IMR-90 (cell line): Measurements from ENCODE around the gene CLDN15. TPM values are rescaled to one million over a fixed set of nuclear protein-coding genes. Genes with fewer than 3 reads are reported as not detected.

Experiments
- ATAC-seq: fragments of 200-7000 bp; cut with Tn5 transposase; 2 replicates; pipeline ENCODE4 v1.9.1; 2020; ENCODE audit warnings: low read depth, mild to moderate bottlenecking, moderate library complexity
- BruUV-seq: library from RNA; stranded (reverse); fragments of 400-500 nt; replicated peaks from 2 replicates; lab custom pipeline; 2021; lab: Mats Ljungman, UMichigan
- CTCF ChIA-PET: fragments of 300-600 bp; formaldehyde crosslinking; extraction: SDS; loops from one replicate; lab custom pipeline; 2021; ENCODE audit warnings: antibody characterized with exemption; lab: Yijun Ruan, JAX
- POLR2A ChIA-PET: fragments of 300-600 bp; sonication (Branson Sonifier 250); formaldehyde crosslinking; loops from one replicate; lab custom pipeline; 2022; ENCODE audit warnings: antibody characterized with exemption; ENCODE audit not compliant: unreplicated experiment; lab: Charles Lee
- DNase-seq: peaks from one replicate; pipeline ENCODE4 v3.0.0; 2013
- H2AFZ ChIP-seq: replicated peaks from 2 replicates; pipeline ENCODE3; 2013; ENCODE audit warnings: low read length, mild to moderate bottlenecking; ENCODE audit not compliant: poor library complexity
- H2AK5ac ChIP-seq: 2 replicates; pipeline ENCODE4 v1.6.1; 2013; ENCODE audit warnings: low read depth, low read length, inconsistent platforms
- H2AK9ac ChIP-seq: replicated peaks from 2 replicates; pipeline ENCODE3; 2013; ENCODE audit warnings: mild to moderate bottlenecking, low read depth, low read length, moderate library complexity; ENCODE audit not compliant: poor library complexity
- H2BK120ac ChIP-seq: 2 replicates; pipeline ENCODE4 v1.6.1; 2013; ENCODE audit warnings: low read depth, low read length, inconsistent platforms
- H2BK15ac ChIP-seq: 3 replicates; pipeline ENCODE4 v1.6.1; 2013; ENCODE audit warnings: low read depth, low read length, inconsistent platforms
- H2BK20ac ChIP-seq: 2 replicates; pipeline ENCODE4 v1.6.1; 2013; ENCODE audit warnings: low read depth, mild to moderate bottlenecking, inconsistent platforms, low read length, moderate library complexity
- H2BK5ac ChIP-seq: 2 replicates; pipeline ENCODE4 v1.6.1; 2013; ENCODE audit warnings: mild to moderate bottlenecking, low read depth, low read length, inconsistent platforms; ENCODE audit not compliant: poor library complexity, severe bottlenecking
- H3K14ac ChIP-seq: replicated peaks from 2 replicates; pipeline ENCODE4 v1.6.1; 2013; ENCODE audit warnings: low read depth, low read length, inconsistent platforms
- H3K18ac ChIP-seq: 2 replicates; pipeline ENCODE4 v1.6.1; 2013; ENCODE audit warnings: low read depth, low read length, control low read depth
- H3K23ac ChIP-seq: 2 replicates; pipeline ENCODE4 v1.6.1; 2013; ENCODE audit warnings: low read depth, low read length, inconsistent platforms
- H3K27ac ChIP-seq: 2 replicates; pipeline ENCODE4 v1.5.1; 2013; ENCODE audit warnings: mild to moderate bottlenecking, control low read depth, low read length; ENCODE audit not compliant: insufficient read depth
- H3K27me3 ChIP-seq: 2 replicates; pipeline ENCODE4 v1.6.1; 2013; ENCODE audit warnings: low read length; ENCODE audit not compliant: control insufficient read depth, insufficient read depth
- H3K36me3 ChIP-seq: 2 replicates; pipeline ENCODE4 v1.6.1; 2013; ENCODE audit warnings: low read length, mixed read lengths; ENCODE audit not compliant: control insufficient read depth, insufficient read depth
- H3K4ac ChIP-seq: 2 replicates; pipeline ENCODE4 v1.6.1; 2013; ENCODE audit warnings: low read depth, low read length, inconsistent platforms
- H3K4me1 ChIP-seq: 2 replicates; pipeline ENCODE4 v1.6.1; 2013; ENCODE audit warnings: low read length, mixed read lengths; ENCODE audit not compliant: control insufficient read depth, insufficient read depth
- H3K4me2 ChIP-seq: 2 replicates; pipeline ENCODE4 v1.6.1; 2013; ENCODE audit warnings: low read depth, mild to moderate bottlenecking, control low read depth, low read length, moderate library complexity
- H3K4me3 ChIP-seq: 2 replicates; pipeline ENCODE4 v1.5.1; 2013; ENCODE audit warnings: low read depth, mild to moderate bottlenecking, control low read depth, low read length, moderate library complexity; ENCODE audit not compliant: insufficient read depth
- H3K56ac ChIP-seq: 2 replicates; pipeline ENCODE4 v1.6.1; 2013; ENCODE audit warnings: low read length, inconsistent platforms; ENCODE audit not compliant: insufficient read depth; ENCODE audit errors: extremely low read depth
- H3K79me1 ChIP-seq, 2 experiments: 2 replicates each; pipeline ENCODE4 v1.6.1; 2013; ENCODE audit warnings: low read length in 2 of 2, inconsistent platforms in 1 of 2, low read depth in 1 of 2
- H3K9ac ChIP-seq: 2 replicates; pipeline ENCODE4 v1.6.1; 2013; ENCODE audit warnings: low read depth, low read length, control low read depth
- H3K9me1 ChIP-seq: 2 replicates; pipeline ENCODE4 v1.6.1; 2013; ENCODE audit warnings: low read length, inconsistent platforms; ENCODE audit not compliant: insufficient read depth
- H3K9me3 ChIP-seq: 2 replicates; pipeline ENCODE4 v1.6.1; 2013; ENCODE audit warnings: low read length; ENCODE audit not compliant: control insufficient read depth, insufficient read depth
- H4K20me1 ChIP-seq: 2 replicates; pipeline ENCODE4 v1.6.1; 2013; ENCODE audit warnings: low read length, inconsistent platforms; ENCODE audit not compliant: insufficient read depth
- H4K5ac ChIP-seq: 2 replicates; pipeline ENCODE4 v1.6.1; 2013; ENCODE audit warnings: mild to moderate bottlenecking, low read depth, low read length, control low read depth
- H4K8ac ChIP-seq, 2 experiments: 2 replicates each; pipeline ENCODE4 v1.6.1; 2013; ENCODE audit warnings: low read depth in 2 of 2, low read length in 2 of 2, control low read depth in 1 of 2, inconsistent platforms in 1 of 2
- H4K91ac ChIP-seq: 2 replicates; pipeline ENCODE4 v1.6.1; 2013; ENCODE audit warnings: low read depth, low read length, inconsistent platforms; ENCODE audit not compliant: insufficient read depth
- BHLHE40 ChIP-seq: fragments of 150-350 bp; IDR thresholded peaks from 2 replicates; pipeline ENCODE4 v1.6.1; 2016; ENCODE audit warnings: mild to moderate bottlenecking, low read depth, low read length
- CEBPB ChIP-seq: IDR thresholded peaks from 2 replicates; pipeline ENCODE4 v1.6.1; 2012; ENCODE audit warnings: low read depth, low read length, improper control_type of control experiment
- CHD1 ChIP-seq: IDR thresholded peaks from 2 replicates; pipeline ENCODE4 v1.6.1; 2012; ENCODE audit warnings: low read depth, low read length, improper control_type of control experiment
- CTCF ChIP-seq: conservative IDR thresholded peaks from 2 replicates; pipeline ENCODE4 v1.5.1; 2012; ENCODE audit warnings: mild to moderate bottlenecking, low read depth, low read length, improper control_type of control experiment
- FOS ChIP-seq: fragments of 150-350 bp; IDR thresholded peaks from 2 replicates; pipeline ENCODE4 v1.6.1; 2016; ENCODE audit warnings: low read depth, low read length
- MAFK ChIP-seq: IDR thresholded peaks from 2 replicates; pipeline ENCODE4 v1.6.1; 2012; ENCODE audit warnings: low read depth, low read length, improper control_type of control experiment
- MAZ ChIP-seq: IDR thresholded peaks from 2 replicates; pipeline ENCODE4 v1.6.1; 2012; ENCODE audit warnings: low read depth, mild to moderate bottlenecking, low read length, improper control_type of control experiment, moderate library complexity, borderline replicate concordance
- MXI1 ChIP-seq: IDR thresholded peaks from 2 replicates; pipeline ENCODE4 v1.6.1; 2012; ENCODE audit warnings: low read depth, mild to moderate bottlenecking, low read length, moderate library complexity, borderline replicate concordance
- POLR2A ChIP-seq: IDR thresholded peaks from 2 replicates; pipeline ENCODE4 v1.6.1; 2012; ENCODE audit warnings: mild to moderate bottlenecking, low read depth, low read length
- RAD21 ChIP-seq: IDR thresholded peaks from 2 replicates; pipeline ENCODE4 v1.6.1; 2012; ENCODE audit warnings: low read length, improper control_type of control experiment
- WGBS, 2 experiments: methylation state at CpG; one replicate each; pipeline versions ENCODE4 v1.1.5 to v1.1.7; 2013; ENCODE audit warnings: missing lambda C conversion rate in 2 of 2; ENCODE audit not compliant: insufficient read length in 1 of 2; ENCODE audit errors: extremely low coverage in 2 of 2; 5-methylcytosine and 5-hydroxymethylcytosine counted together
- dilution Hi-C: fragments of 300-500 bp; cut with HindIII; formaldehyde crosslinking; loops from one replicate; pipeline ENCODE4 v1.14.3; 2018; ENCODE audit warnings: low sequenced_read_pairs; ENCODE audit not compliant: unreplicated experiment
- in situ Hi-C: fragments of 300-500 bp; cut with MboI; formaldehyde crosslinking; loops from 3 replicates; pipeline ENCODE4 v1.14.3; 2019; ENCODE audit warnings: low sequenced_read_pairs, inconsistent platforms, mixed read lengths
- intact Hi-C: fragments of 100-400 bp; cut with micrococcal nuclease; formaldehyde crosslinking; loops from 2 replicates; pipeline ENCODE4 v1.10.0; 2022
- polyA plus RNA-seq, 3 experiments: library from polyadenylated mRNA; depleted of rRNA; stranded (reverse); fragments of >200 nt; gene quantifications; 2 replicates each; pipeline ENCODE4 v1.2.3, GENCODE V29; 2012; ENCODE audit warnings: low replicate concordance in 1 of 3
- total RNA-seq: library from RNA; depleted of rRNA; stranded (reverse); fragments of >200 nt; gene quantifications from 2 replicates; pipeline ENCODE4 v1.2.3, GENCODE V29; 2012
- TF ChIP-seq, protein P1 (sequence below): fragments of 150-350 bp; IDR thresholded peaks from 2 replicates; pipeline ENCODE4 v1.6.1; 2016; ENCODE audit warnings: low read depth, mild to moderate bottlenecking, low read length, moderate library complexity, borderline replicate concordance
- TF ChIP-seq, protein P2 (sequence below): fragments of 150-350 bp; IDR thresholded peaks from 2 replicates; pipeline ENCODE4 v1.6.1; 2017; ENCODE audit warnings: mild to moderate bottlenecking, antibody characterized with exemption, low read length, low read depth

The CLDN15 gene
- total and polyA plus RNA-seq, 2 of the 4 experiments (the other 2 are of a cell fraction): 0.72 to 5.4 TPM

GRCh38 chr7:101217388-101218235 lies 20.0 kb downstream of the CLDN15 start, which contains the start of the genes PLOD3 and ZNHIT1:
Gene PLOD3 (minus strand): TSS chr7:101217581. CDS start chr7:101217274, 307 bp downstream.
Gene ZNHIT1 (plus strand): TSS chr7:101218165. CDS start chr7:101218196, 31 bp downstream.
- Histone ChIP-seq H2BK20ac (0 out of 2 replicates have a peak within 1 kb of the TSS, but pooled peaks have one; percentile 2), H4K91ac (peak within 1 kb of the TSS; percentile 92), H3K14ac (peak within 1 kb of the TSS; percentile 100), H3K23ac (peak within 1 kb of the TSS; percentile 99), H3K4me2 (peak within 1 kb of the TSS; percentile 100), H3K4me1 (peaks cover 9% of the 10 kb centered on the region), H4K20me1 (peaks cover 8% of the 10 kb centered on the region; the same call in 1 of the 2 replicates), H3K36me3 (peaks cover 20% of the 10 kb centered on the region), H2BK5ac (peak within 1 kb of the TSS; percentile 84), H3K4me3 (peak within 1 kb of the TSS; percentile 96), H2AFZ (peak within 1 kb of the TSS; percentile 87), H3K4ac (peak within 1 kb of the TSS; percentile 99), H3K9me1 (peaks cover 4% of the 10 kb centered on the region), H2AK9ac (peak within 1 kb of the TSS; percentile 98), H3K18ac (peak within 1 kb of the TSS; percentile 75), H3K9me3 (no peaks in the 10 kb centered on the region), H4K5ac (peak within 1 kb of the TSS; percentile 95), H3K9ac (peak within 1 kb of the TSS; percentile 83), H4K8ac (peak within 1 kb of the TSS; percentile 85 to 95), H3K27ac (peak within 1 kb of the TSS; percentile 89), H2BK120ac (peak within 1 kb of the TSS; percentile 68), H3K79me1 (peaks cover 25 to 60% of the 10 kb centered on the region in 2 experiments), H2BK15ac (peak within 1 kb of the TSS; percentile 45; the same call in 1 of the 3 replicates), H3K56ac (peak within 1 kb of the TSS; percentile 93), H3K27me3 (no peaks in the 10 kb centered on the region), H2AK5ac (peak within 1 kb of the TSS; percentile 96)
- DNase-seq: peak; percentile 97
- POLR2A ChIA-PET: interaction anchor here (0.6 to 1.6 kb wide), 5 partner anchors 10 to 634 kb away, joined by 3 to 7 read pairs (median 4); partner anchors contain the start of gene SERPINE1
- no TSS peak for BruUV-seq
- CTCF ChIA-PET: interaction anchor here (0.5 to 3.0 kb wide), 7 partner anchors 18 to 305 kb away, joined by 3 to 8 read pairs (median 4); no protein-coding TSS in a partner anchor
- in situ Hi-C loops: no loop called here
- intact Hi-C loops: loop anchor here (2.0 kb wide), 1 partner anchor 27 kb away; the partner anchor contains the start of gene FIS1
- ATAC-seq: peak; percentile 92
- 0% methylated on average over 34 of the region's 57 CpGs; no CpG with 5 or more reads in 1 of the 2 experiments for WGBS, 2 experiments
- dilution Hi-C loops: no loop called here
- TF ChIP-seq CTCF (peak; percentile 11; the same call in 1 of the 2 replicates), FOS (no peak), MAFK (no peak), BHLHE40 (peak; percentile 56; the same call in 1 of the 2 replicates), MXI1 (peak; percentile 77), RAD21 (peak; percentile 7; the same call in 1 of the 2 replicates), MAZ (peak; percentile 45; the same call in 1 of the 2 replicates), POLR2A (peak; percentile 64; the same call in 1 of the 2 replicates), CHD1 (no peak), CEBPB (no peak)
- TF ChIP-seq, protein P1, sequence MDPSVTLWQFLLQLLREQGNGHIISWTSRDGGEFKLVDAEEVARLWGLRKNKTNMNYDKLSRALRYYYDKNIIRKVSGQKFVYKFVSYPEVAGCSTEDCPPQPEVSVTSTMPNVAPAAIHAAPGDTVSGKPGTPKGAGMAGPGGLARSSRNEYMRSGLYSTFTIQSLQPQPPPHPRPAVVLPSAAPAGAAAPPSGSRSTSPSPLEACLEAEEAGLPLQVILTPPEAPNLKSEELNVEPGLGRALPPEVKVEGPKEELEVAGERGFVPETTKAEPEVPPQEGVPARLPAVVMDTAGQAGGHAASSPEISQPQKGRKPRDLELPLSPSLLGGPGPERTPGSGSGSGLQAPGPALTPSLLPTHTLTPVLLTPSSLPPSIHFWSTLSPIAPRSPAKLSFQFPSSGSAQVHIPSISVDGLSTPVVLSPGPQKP: 0 out of 2 replicates have a peak, but pooled peaks have one; percentile 66
- TF ChIP-seq, protein P2, sequence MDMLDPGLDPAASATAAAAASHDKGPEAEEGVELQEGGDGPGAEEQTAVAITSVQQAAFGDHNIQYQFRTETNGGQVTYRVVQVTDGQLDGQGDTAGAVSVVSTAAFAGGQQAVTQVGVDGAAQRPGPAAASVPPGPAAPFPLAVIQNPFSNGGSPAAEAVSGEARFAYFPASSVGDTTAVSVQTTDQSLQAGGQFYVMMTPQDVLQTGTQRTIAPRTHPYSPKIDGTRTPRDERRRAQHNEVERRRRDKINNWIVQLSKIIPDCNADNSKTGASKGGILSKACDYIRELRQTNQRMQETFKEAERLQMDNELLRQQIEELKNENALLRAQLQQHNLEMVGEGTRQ: no peak
